ENCODE measurements around the gene LMX1B.

DNA sequence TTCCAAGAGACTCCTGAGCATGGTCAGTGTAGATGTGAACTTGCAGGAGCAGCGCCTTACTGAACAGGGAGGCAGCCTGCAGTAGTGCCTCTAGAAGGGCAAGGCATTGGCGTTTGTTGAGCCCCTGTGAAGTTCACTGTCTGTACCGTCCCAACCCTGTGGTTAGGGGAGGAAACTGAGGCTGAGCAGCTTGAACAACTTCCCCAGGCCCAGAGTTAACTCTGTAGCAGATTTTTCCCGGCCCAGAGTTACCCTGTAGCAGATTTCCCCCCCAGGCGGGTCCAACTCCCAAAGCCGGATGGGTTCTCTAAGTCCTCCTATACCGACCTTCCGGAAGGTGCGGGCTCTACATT, 9.6 kb downstream of the LMX1B start:
- TF ChIP-seq, protein P1, sequence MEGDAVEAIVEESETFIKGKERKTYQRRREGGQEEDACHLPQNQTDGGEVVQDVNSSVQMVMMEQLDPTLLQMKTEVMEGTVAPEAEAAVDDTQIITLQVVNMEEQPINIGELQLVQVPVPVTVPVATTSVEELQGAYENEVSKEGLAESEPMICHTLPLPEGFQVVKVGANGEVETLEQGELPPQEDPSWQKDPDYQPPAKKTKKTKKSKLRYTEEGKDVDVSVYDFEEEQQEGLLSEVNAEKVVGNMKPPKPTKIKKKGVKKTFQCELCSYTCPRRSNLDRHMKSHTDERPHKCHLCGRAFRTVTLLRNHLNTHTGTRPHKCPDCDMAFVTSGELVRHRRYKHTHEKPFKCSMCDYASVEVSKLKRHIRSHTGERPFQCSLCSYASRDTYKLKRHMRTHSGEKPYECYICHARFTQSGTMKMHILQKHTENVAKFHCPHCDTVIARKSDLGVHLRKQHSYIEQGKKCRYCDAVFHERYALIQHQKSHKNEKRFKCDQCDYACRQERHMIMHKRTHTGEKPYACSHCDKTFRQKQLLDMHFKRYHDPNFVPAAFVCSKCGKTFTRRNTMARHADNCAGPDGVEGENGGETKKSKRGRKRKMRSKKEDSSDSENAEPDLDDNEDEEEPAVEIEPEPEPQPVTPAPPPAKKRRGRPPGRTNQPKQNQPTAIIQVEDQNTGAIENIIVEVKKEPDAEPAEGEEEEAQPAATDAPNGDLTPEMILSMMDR (conservative IDR thresholded peaks at IDR 0.05; ENCODE audit: low read depth, low read length) = no peak
- TF ChIP-seq EZH2 (IDR thresholded peaks at IDR 0.05; ENCODE audit: borderline replicate concordance, low read depth, low read length, poor library complexity, severe bottlenecking) = no peak
